Sigmoid colon (tissue), 7 donors: ENCODE data around the gene INAVA. TPM values are rescaled to one million over a fixed set of nuclear protein-coding genes. Genes with fewer than 3 reads are reported as not detected.

ENCODE experiments used
- DNase-seq: peaks from one replicate; pipeline ENCODE4 v3.0.0-alpha.2; 2019
- H3K27ac ChIP-seq, 4 donors: fragments of 200-600 bp; sonication (generic); one replicate each; pipeline ENCODE4 v1.5.1; 2016 to 2019; ENCODE audit warnings: mild to moderate bottlenecking in 1 of 4
- H3K27me3 ChIP-seq, 3 donors: fragments of 200-600 bp; sonication (generic); one replicate each; pipeline ENCODE4 v1.5.1; 2019; ENCODE audit warnings: mild to moderate bottlenecking in 1 of 3
- H3K36me3 ChIP-seq, 4 donors: fragments of 200-600 bp; sonication (generic); one replicate each; pipeline ENCODE4 v1.5.1; 2016 to 2019
- H3K4me1 ChIP-seq, 4 donors: fragments of 200-600 bp; sonication (generic); one replicate each; pipeline ENCODE4 v1.5.1; 2017 to 2019
- H3K4me3 ChIP-seq, 4 donors: fragments of 200-600 bp; sonication (generic); one replicate each; pipeline ENCODE4 v1.5.1; 2017 to 2019; ENCODE audit warnings: mild to moderate bottlenecking in 2 of 4, moderate library complexity in 1 of 4
- H3K9me3 ChIP-seq, 4 donors: fragments of 200-600 bp in 3 of 4; sonication (generic) in 3 of 4; one replicate each; pipeline versions ENCODE4 v1.5.1 to v1.6.1; 2013 to 2019
- EP300 ChIP-seq, 4 donors: sonication (generic); formaldehyde crosslinking; IDR thresholded peaks; one replicate each; pipeline ENCODE4 v1.6.1; 2017; ENCODE audit warnings: antibody characterized with exemption in 4 of 4
- POLR2A ChIP-seq, 2 donors: fragments of 450-650 bp; IDR thresholded peaks; one replicate each; pipeline ENCODE4 v1.6.1; 2016; ENCODE audit warnings: antibody characterized with exemption in 2 of 2, mild to moderate bottlenecking in 2 of 2, moderate library complexity in 2 of 2
- POLR2AphosphoS5 ChIP-seq, 4 donors: sonication (generic); formaldehyde crosslinking; IDR thresholded peaks; one replicate each; pipeline ENCODE4 v1.6.1; 2017; ENCODE audit warnings: antibody characterized with exemption in 4 of 4
- whole genome bisulfite sequencing, 2 donors: extraction: QIAGEN DNeasy Blood & Tissue Kit; methylation state at CpG; one replicate each; pipeline ENCODE4 v1.1.7; 2013; 5-methylcytosine and 5-hydroxymethylcytosine counted together
- intact Hi-C: fragments of 100-400 bp; cut with DNase I; formaldehyde crosslinking; loops from one replicate; pipeline ENCODE4 v1.15.1; 2023
- polyA plus RNA-seq, 3 donors: library from polyadenylated mRNA; stranded (reverse); fragments of 200-250 nt; gene quantifications; one replicate each; pipeline ENCODE4 v1.2.3, GENCODE V29; 2013
- total RNA-seq, 4 donors: library from RNA; depleted of rRNA; stranded (reverse); fragments of >200 nt; gene quantifications; one replicate each; pipeline ENCODE4 v1.1.0, GENCODE V29; 2016
- TF ChIP-seq, protein P1 (sequence below), 4 experiments: fragments of 450-650 bp in 3 of 4; fragments of 200-600 bp in 1 of 4; IDR thresholded peaks; one replicate each; pipeline ENCODE4 v1.5.1; 2016 to 2019; ENCODE audit warnings: antibody characterized with exemption in 4 of 4, mild to moderate bottlenecking in 3 of 4, moderate library complexity in 2 of 4
- donor health status: healthy with polysubstance abuse.
- donor health status: Bipolar disorder and iron deficiency.
- donor health status: healthy.

The INAVA gene
- total and polyA plus RNA-seq, 7 donors: 0.27 to 176 (median 1.4) TPM

DNA sequence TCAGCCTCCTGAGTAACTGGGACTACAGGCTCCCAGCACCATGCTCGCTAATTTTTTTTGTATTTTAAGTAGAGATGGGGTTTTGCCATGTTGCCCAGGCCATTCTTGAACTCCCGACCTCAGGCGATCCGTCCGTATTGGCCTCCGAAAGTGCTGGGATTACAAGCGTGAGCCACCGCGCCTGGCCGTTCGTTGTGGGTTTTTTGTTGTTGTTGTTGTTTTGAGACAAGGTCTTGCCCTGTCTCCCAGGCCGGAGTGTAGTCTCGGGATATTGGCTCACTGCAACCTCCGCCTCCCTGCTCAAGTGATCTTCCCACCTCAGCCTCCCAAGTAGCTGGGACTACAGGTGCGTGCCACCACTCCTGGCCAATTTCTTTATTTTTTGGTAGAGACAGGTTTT is 4.7 kb upstream of the INAVA start:
- intact Hi-C loops: no loop called here
- H3K27me3 ChIP-seq: peaks cover 6 to 41% (median 25%) of the 10 kb centered on the region in 3 donors
- no peaks in the 10 kb centered on the region for H3K9me3 ChIP-seq
- peak; percentile 42 for DNase-seq
- WGBS, 2 donors: 94 to 97% methylated on average over 15 of the region's 15 CpGs
- no peak overlapping the region for H3K4me3 ChIP-seq
- H3K36me3 ChIP-seq: no peaks in the 10 kb centered on the region
- H3K27ac ChIP-seq: no peak overlapping the region
- H3K4me1 ChIP-seq: peaks cover 0 to 14% (median 12%) of the 10 kb centered on the region in 4 donors
- TF ChIP-seq, protein P1, sequence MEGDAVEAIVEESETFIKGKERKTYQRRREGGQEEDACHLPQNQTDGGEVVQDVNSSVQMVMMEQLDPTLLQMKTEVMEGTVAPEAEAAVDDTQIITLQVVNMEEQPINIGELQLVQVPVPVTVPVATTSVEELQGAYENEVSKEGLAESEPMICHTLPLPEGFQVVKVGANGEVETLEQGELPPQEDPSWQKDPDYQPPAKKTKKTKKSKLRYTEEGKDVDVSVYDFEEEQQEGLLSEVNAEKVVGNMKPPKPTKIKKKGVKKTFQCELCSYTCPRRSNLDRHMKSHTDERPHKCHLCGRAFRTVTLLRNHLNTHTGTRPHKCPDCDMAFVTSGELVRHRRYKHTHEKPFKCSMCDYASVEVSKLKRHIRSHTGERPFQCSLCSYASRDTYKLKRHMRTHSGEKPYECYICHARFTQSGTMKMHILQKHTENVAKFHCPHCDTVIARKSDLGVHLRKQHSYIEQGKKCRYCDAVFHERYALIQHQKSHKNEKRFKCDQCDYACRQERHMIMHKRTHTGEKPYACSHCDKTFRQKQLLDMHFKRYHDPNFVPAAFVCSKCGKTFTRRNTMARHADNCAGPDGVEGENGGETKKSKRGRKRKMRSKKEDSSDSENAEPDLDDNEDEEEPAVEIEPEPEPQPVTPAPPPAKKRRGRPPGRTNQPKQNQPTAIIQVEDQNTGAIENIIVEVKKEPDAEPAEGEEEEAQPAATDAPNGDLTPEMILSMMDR (IDR thresholded peaks at IDR 0.05): no peak
- TF ChIP-seq POLR2A (IDR thresholded peaks at IDR 0.05): no peak
- no peak for TF ChIP-seq EP300 (IDR thresholded peaks at IDR 0.05)
- no peak for TF ChIP-seq POLR2AphosphoS5 (IDR thresholded peaks at IDR 0.05)

DNA sequence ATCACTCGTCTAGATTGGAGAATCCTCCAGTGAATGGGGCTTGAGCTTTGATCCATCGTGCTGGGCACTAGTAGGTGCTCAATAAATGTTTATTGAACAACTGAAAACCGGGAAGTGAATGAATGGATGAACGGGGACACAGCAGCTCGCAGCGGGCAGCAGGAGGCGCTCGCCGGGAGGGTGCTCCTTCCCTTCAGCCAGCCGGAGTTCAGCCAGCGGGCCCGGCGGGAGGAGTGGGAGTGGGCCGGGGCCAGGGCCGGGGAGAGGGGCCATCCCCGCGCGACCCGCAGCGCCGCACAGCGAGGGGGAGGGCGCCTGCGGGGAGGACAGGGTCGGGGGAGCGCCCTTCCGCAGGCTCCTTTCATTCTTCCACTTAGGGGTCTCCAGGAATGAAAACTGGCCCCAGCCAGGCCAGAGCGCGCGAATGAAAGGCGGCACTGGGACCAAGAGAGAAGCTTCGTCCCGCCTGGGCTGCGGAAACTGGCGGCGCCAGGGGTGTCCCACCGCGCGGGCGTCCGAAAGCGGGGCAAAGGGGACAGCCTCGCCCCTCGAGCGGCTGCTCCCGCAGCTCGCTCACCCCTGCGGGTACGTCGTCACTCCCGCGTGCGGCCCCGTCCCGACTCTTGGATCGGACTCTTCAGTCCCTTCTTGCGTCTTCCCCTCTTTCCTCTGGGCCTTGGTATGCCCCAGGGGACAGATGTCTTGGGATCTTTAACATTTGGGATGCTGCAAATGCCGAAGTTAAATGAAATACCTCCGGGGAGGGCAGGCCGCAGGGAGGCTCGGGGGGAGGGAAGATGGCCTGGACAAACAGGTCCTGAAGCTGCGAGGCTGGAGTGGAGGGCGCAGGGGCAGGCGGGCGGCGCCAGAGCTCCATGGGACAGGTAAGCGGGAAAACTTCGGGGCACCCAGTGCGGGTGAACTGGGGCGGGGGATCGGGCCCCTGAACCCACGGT is 3.6 kb upstream of the INAVA start:
- intact Hi-C loops: no loop called here
- Histone ChIP-seq H3K36me3 (no peaks in the 10 kb centered on the region), H3K27ac (no peak overlapping the region), H3K4me1 (peaks cover 0 to 14% (median 12%) of the 10 kb centered on the region in 4 donors), H3K9me3 (no peaks in the 10 kb centered on the region), H3K4me3 (peak overlapping the region; percentile 18 to 47 (median 38)), H3K27me3 (peaks cover 6 to 41% (median 25%) of the 10 kb centered on the region in 3 donors)
- 2% methylated on average over 72 of the region's 72 CpGs for WGBS, 2 donors
- peak; percentile 62 for DNase-seq
- TF ChIP-seq EP300 (IDR thresholded peaks at IDR 0.05) (no peak), POLR2AphosphoS5 (IDR thresholded peaks at IDR 0.05) (no peak), POLR2A (IDR thresholded peaks at IDR 0.05) (no peak)
- TF ChIP-seq, protein P1 (IDR thresholded peaks at IDR 0.05): no peak

DNA sequence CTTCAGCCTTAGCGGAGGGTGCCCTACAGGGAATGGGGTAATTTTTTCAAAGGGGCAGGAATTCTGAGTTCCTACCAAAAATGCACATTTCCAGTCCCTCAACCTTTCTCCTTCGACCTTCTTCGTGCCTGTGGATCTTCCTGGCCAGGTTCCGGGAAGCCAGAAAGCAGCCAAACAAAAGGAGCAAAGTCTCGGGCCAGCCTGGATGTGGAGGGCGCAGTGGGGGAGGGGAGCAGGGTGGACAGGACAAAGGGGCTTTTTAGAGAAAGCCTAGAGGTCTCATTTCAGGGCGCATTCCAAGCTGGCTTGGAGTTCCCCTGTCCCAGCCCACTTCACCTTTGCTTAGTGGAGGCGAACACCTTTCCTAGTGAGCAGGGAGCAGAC is 2.9 kb upstream of the INAVA start:
- Histone ChIP-seq H3K36me3 (no peaks in the 10 kb centered on the region), H3K9me3 (no peaks in the 10 kb centered on the region), H3K4me1 (peaks cover 0 to 14% (median 12%) of the 10 kb centered on the region in 4 donors), H3K4me3 (peak overlapping the region in 3 of 4 donors; percentile 31 to 47 (median 45)), H3K27me3 (peaks cover 6 to 41% (median 25%) of the 10 kb centered on the region in 3 donors), H3K27ac (no peak overlapping the region)
- peak; percentile 40 for DNase-seq
- TF ChIP-seq POLR2A (IDR thresholded peaks at IDR 0.05): no peak
- TF ChIP-seq POLR2AphosphoS5 (IDR thresholded peaks at IDR 0.05): no peak
- TF ChIP-seq, protein P1 (IDR thresholded peaks at IDR 0.05): no peak
- TF ChIP-seq EP300 (IDR thresholded peaks at IDR 0.05): no peak
- intact Hi-C loops: no loop called here
- 19 to 21% methylated on average over 8 of the region's 8 CpGs for WGBS, 2 donors

DNA sequence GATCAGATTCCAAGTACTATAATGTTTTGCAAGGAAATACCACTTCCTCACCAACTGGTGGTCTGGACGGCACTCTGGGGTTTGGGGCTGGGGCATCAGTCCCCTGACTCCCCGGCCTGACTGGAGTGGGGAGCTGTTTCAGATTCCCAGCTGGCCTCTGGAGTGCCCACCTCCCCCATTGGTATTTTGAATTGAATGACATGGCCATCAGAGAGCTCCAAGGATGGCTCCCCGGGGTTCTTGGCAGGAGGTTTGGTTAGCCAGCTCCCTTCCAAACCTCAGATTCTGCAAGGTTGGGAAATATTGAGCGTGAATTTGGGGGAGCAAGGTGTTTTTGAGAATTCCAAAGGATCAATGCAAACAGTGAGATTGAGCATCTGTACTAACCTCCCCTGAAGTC is 2.2 kb upstream of the INAVA start:
- no peaks in the 10 kb centered on the region for H3K9me3 ChIP-seq
- H3K36me3 ChIP-seq: no peaks in the 10 kb centered on the region
- H3K27me3 ChIP-seq: peaks cover 6 to 41% (median 25%) of the 10 kb centered on the region in 3 donors
- H3K27ac ChIP-seq: no peak overlapping the region
- no peak overlapping the region for H3K4me3 ChIP-seq
- intact Hi-C loops: no loop called here
- DNase-seq: peak; percentile 45
- TF ChIP-seq EP300 (IDR thresholded peaks at IDR 0.05) (no peak), POLR2AphosphoS5 (IDR thresholded peaks at IDR 0.05) (no peak), POLR2A (IDR thresholded peaks at IDR 0.05) (no peak)
- TF ChIP-seq, protein P1 (IDR thresholded peaks at IDR 0.05): no peak
- H3K4me1 ChIP-seq: peaks cover 0 to 14% (median 12%) of the 10 kb centered on the region in 4 donors
- WGBS, 2 donors: 65 to 91% methylated on average over 4 of the region's 4 CpGs
